ENCODE results near the gene WIPF1.

The WIPF1 gene

DNA sequence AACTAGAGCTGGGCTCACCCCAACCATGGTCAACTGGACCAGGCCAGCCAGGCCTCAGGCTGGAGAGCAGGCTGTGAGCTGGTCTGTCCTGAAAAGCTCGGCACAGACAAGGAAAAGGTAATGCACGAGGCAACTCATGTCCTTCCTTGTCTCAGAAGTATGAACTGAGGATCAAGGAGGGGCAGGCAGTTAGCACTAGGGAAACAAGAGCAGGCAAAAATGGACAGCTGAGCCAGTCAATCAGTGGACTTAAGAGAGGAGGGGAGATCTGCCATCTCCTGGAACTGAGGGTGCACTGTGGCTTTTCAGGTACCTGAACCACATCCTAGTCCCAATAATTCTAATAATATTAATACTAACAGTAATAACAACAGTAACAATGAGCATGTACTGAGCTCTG, 20.6 kb upstream of the WIPF1 start:
- no peak for DNase-seq

DNA sequence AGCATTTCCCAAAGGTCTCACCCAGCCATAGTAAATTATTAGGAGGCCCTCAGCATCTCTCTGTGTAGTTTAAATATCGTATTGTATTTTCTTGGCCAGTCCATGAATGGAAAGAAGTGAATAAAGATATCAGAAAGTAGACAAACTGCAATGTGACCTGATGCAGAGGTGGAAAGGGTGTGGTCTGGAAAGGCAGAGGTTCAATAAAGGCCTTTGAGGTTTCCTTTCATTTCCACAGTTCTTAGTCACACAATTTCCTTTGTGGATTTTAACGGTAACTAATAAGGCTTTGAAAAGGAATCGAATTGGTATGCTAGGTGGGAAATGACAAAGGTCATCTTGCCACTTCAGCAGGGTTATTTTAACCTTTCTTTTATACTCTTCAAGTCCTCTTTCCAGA, 20.1 kb upstream of the WIPF1 start:
- DNase-seq = no peak

DNA sequence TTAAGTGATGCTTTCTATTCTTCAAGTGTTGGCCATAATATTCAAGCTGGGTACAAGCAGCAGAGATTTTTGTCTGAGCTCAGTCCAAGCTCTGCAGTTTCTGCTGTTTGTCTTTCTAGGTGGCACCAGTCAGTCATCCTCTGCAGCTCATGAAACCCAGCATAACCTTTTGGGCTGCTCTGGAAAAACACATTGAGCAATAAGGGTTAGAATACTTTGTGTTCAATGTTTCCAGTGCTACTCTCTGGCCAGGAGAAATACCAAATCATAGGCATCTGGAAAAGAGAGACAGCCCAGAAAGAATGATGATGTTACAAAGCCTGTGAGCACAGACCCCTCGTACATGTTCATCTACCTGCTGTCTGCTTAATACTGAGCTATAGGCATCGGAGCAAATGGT, 19.5 kb upstream of the WIPF1 start:
- no peak for DNase-seq

DNA sequence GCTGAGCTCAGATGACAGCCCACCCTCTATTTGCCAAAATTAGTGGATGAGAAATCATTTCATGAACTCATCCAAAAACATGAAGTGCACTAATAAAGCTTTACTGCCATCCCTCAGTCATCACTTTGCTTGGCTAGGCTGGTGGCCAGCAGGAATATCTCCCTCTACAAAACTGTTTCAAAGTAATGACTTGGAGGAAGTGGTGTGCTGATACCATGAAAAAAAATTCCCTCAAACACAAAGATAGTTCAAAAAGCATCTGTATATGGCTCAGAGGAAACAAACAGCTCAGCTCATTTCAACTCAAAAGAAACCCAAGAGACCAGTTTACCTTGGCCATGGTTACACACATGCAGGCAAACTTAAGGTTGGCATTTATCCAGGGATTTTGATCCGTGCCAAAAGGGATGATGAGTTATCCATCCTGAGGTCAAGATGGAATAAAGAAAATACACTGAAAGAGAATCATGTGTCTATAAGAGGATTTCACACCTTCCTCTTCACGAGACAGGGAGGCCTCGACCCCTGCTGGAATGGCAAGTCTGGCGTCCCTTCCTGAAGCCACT, 18.4 kb upstream of the WIPF1 start:
- peak; percentile 20 for DNase-seq

DNA sequence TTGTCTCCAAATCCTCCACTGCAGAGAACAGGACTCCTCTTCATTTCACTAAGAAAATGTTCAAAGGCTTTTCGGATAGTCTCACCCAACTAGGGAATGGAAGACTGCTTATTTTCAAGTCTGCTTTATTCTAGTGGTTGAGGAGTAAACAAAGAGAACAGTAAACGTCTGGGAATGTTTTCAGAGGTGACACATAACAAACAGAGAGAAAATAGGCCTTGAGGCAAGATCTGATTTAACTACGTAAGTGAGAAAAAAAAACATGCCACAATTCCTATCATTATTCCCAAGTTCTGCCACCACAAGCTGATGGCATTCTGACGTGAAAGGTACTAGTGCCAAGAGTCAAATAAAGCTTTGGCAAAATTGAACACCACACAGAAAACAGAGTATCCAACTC, 16.7 kb upstream of the WIPF1 start:
- no peak for DNase-seq

DNA sequence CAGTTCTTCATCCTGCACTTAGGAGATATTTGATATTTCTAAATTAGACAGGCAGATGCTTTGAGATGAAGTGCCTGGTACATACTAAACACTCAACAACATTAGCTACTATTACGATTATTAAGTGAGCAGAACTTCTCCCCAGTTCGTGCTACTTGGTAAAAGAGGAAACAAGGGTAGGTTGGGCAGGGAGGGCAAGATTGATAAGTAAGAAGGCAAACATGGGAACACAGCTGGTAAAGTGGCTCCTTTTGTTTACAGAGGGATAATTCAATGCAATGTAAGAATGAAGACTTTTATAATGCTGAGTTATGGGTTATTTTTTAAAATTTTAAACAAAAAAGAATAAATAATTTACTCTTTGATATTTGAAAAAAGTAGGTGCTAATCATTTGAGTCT, 15.9 kb upstream of the WIPF1 start:
- no peak for DNase-seq

DNA sequence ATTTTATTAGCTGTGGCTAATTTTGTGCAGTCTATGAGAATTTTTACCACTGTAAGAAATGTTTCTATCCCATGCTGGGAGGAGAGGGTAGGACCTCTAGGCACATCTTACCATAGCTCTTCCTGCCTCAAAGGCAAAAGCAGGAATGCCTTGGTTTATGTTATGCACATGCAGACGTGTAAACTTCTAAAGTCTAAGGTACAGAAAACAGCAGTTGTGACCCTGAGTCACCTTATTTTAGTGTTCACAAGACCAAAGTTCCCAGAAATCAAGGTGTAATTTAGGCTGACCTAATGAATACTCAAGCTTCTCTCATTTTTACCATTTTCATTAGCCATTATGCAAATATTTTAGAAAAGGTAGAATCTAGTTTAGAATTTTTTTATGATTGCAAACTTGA, 15.4 kb upstream of the WIPF1 start:
- DNase-seq = no peak

DNA sequence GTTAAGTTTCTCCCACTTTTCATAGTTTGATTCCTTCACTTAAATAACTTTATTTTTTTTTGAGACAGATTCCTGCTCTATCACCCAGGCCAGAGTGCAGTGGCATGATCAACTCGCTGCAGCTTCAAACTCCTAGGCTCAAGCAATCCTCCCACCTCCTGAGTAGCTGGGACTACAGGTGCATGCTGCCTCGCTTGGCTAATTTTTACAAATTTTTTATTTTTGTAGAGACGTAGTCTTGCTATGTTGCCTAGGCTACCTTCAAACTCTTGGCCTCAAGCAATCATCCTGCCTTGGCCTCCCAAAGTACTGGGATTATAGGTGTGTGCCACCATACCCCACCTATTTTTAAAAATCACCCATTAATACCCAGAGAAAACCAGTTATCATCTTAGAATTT, 14.2 kb upstream of the WIPF1 start:
- no peak for DNase-seq

DNA sequence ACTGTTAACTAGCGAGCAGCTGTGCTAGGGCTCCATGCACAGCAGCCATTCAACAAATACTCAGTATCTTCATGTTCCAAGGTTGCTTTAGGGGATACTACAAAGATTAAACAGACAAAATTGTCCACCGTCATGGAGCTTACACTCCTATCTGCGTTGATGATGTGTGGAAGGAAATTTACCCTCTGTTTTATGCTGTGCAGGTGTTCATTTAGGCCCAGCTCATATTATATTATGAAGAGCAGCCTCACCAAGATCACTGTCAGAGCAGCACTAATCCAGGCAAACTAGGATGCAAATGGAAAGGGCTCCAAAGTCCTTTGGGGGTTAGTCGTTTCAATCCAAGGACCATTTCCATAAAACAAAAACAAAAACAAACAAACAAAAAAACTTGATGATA, 13.4 kb upstream of the WIPF1 start:
- no peak for DNase-seq

DNA sequence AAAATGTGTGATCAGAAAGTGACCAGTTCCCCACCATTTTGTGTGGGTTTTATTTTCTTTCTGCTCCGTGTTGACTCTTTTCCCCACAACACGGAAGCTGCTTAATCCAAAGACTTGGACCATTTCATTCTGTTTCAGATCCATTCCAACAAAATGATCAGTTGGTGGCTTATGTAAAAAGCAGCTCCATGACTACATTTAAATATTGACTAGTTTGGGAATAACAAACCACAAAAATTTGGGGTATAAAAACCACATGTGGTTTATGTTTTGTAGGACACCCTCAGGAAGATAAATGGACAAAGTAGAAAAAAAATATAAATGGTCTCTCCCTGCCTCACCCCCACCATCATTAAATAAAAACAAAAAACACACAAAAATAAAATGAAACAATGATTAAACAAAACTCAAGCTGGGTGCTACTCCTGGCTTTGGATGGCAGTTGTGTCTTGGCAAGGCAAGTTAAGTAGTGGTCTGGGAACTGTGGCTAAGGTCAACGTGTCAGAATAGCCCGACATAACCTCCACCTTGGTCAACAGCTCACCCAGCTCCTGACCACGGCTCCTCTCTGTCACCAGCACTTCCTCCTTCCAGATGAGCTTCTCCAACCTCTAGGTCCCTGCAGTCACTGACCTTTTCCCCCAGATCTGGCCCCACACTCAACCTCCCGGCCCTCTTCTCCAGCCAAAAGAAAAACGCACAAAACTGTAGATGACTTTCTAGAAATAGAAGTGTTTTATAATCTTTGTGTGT, 12.8 kb upstream of the WIPF1 start:
- no peak for DNase-seq

DNA sequence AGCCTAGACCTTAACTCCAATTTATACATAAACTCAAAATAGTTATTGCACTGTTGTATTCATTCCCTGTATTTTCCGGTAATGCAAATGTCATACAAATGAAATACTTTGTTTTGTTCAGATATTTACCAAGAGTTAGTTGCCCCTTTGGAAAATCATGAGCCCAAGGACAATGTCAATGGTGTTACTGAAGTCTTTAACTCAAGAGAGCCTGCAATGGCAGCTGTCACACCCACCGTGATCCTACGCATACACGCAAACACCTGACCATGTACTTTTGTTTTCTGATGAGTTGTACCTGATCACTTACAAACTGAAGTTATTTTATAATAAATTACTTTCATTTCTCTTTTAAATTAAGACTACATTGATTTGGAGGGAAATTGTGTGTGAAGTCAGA, 11.7 kb upstream of the WIPF1 start:
- DNase-seq = no peak

DNA sequence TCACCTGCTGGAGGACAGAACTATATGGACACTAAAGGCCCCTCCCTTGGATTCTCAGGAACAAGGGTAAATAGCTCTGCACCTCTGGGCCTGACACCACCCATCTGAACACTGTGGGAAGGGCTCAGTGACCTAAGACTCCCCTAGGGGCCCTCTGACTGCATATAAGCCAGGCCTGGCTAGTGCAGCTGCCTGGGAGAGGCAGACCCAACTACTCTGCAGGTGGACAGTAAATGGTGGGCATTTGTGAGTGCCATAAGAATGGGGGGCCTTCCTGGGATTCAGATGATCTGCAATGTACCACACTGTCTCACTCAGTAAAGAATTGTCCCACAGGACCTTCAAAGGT, 11.2 kb upstream of the WIPF1 start:
- DNase-seq = no peak

DNA sequence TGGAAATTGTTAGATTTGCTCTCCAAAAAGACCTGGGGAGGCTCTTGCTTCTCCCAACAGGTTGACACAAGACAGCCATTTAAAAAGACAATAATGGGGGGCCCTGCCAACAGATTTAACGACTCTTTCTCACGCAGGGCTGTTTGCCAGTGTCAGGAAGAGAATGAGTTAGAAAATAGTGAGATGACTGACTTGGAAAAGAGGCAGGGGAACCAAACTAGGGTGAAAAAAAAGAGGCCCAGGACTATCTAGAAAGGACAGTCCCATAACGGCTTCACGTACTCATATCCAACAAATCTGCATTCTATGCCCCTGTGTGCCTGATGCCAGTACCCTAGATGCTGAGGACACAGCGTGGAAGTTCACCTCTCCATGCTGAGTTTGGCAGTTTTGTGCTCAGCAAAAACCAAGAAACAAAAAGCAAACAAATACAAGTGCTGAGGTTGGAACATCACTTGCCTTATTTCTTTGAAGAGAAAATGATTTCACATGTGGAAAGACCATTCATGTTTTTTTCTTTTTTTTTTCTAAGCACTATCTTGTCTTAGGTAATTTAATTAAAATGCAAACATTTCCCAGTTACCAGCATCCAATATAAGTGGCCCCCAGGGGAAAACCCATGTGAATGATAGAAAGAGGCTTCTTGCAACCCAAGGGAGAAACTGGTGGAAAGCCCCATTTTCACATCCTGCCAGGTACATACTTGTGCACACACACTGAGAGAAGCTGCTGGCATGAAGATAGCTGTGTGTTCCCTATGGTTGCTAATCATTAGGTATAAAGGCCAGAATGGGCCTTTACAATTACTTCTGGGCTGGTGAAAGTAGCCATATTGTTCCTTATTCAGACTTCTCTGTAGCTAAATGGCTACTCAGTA, 10.6 kb upstream of the WIPF1 start:
- DNase-seq = no peak

DNA sequence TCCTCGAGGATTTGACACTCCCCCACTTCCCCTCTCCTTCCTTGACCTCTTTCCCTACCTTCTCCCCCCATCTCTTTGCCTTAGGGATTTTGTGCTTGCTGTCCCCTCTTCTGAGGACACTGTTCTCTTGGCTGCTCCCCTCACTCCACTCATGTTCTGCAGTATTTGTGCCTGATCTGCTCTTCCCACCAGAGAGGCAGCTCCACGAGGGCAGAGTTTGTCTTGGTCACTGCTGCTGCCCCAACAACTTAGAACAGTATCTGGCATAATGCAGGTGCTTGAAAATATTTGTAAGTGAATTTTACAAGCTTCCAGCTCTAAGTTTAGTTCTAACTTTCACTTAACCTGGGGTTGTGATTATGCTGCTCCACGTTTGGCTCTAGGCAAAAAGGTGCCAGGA, 10.0 kb upstream of the WIPF1 start:
- no peak for DNase-seq

DNA sequence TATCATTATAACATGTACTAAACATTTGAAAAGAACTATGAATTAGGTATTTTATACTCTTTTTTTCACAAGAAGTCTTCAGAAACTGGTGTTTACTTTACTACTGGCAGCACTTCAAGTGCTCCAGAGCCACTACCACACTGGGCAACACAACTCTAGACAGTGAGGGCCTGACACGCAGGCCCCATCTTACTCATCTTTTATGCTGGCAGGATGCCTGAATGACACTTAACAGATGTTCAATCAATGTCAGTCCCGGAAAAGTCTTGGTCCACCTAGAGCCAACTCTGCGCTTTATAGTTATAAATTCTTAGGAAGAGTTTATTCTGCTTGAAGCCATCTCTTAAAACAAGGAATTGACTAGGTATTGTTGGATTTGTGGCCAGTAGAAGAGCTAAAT, 8.7 kb upstream of the WIPF1 start:
- no peak for DNase-seq

DNA sequence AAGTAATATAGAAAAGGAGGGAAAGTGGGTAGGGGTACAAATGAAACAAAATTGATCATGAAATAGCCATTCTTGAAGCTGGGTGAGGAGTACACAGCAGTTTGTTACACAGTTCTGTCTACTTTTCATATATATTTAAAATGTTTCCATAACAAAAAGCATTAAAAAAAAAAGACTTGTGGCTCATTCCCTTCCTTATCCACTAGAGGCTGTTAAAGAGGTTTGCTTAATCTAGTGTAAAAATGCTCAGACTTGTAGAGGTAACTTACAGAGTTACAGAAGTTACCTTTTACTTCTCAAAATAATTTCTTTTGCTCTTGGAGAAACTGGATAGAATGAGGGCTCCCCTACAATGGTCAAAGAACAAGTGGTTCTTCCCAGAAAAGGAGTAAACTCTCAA, 8.1 kb upstream of the WIPF1 start:
- DNase-seq = no peak

DNA sequence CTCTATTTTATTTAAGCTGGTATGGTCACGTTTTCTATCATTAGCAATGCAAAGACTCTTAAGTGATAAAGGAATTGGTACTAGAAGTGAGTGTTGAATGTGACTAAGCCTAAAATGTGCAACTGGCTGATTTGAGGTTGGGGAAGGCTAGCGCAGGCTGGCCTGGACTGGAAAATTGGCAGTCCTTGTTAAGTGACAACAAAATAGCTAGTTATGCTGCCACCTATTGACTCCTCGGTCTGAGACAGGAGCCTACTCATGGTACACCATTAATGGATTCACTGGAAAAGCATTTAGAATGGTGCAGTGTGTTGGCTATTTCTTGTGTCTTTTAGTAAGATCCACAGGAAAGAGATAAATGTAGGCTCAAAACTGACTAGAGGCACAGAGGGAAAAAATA, 5.7 kb upstream of the WIPF1 start:
- no peak for DNase-seq

DNA sequence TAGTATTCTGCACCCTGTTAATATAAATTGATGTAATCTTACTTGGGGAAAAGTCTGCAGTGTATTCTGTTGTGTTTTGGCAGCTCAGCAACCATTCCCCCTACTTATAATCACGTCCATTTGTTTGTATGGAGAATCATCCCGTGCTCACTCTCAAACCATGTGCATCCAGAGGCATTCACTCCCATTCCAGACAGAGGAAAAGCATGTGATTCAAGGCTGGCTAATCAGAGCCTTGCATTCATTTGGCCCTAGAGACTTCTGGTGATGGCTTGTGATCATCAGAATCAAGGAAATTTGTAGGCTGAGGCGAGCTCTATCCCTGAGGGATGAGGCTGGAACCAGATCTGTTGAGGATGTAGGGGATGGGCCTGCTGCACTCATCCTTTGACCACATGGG, 5.1 kb upstream of the WIPF1 start:
- no peak for DNase-seq

DNA sequence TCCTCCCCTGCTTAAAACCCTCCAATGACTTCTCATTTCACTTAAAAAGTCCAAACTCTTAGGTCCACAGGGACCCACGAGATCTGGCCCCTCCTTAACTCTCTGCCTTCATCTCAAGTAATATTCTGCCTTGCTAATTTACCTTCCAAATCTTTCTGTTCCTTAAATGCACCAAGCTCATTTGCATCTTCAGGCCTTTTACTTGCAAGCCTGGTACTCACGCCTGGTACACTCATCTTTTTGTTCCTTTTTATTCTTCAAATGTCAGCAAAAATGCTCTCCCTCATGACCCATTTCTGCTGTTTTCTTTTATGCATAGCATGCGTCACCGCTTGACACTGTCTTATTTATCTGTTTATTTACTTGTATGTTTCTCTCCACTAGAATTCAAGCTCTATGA, 2.7 kb upstream of the WIPF1 start:
- DNase-seq = no peak

DNA sequence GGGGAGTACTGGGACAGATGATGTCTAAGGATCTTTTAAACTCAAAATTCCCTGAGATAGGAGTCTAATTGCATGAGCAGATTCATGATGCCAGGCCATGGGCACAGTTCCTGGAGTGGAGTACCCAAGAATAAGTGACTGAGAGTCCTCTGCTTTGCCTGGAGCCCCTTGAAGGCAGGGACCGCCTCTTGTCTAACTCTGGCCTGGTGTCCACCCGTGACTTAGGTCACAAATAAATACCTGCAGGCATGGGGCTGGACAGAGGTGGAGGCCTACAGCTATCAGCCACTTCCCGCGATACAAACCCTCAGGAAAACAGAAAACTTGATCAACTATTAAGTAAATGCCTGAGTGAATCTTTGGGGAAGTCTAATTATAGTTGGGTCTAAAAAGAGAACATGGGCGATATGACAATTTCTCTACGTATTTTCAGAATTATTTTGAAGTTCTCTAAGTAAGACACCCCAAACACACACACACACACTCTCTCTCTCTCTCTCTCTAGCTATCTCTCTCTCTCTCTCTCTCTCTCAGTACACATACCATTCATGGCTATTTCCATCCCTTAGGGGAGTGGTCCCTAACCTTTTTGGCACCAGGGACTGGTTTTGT, 1.8 kb upstream of the WIPF1 start:
- DNase-seq = no peak

DNA sequence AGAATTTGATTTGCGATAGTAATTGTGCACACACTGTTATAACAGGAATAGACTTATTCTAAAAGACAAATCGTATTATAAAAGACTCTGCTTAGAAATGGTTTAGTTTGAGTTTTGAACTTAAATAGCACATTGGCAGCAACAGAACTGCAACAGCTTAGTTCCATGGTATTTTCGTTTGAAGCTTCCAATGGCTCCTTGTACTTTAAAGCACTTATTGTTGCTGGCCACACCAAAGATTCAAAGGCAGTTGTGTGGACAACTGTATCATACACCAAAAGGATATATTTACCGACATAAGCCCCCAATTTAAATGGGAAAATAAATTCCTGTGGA, 627 bp downstream of the WIPF1 start:
- DNase-seq = no peak

DNA sequence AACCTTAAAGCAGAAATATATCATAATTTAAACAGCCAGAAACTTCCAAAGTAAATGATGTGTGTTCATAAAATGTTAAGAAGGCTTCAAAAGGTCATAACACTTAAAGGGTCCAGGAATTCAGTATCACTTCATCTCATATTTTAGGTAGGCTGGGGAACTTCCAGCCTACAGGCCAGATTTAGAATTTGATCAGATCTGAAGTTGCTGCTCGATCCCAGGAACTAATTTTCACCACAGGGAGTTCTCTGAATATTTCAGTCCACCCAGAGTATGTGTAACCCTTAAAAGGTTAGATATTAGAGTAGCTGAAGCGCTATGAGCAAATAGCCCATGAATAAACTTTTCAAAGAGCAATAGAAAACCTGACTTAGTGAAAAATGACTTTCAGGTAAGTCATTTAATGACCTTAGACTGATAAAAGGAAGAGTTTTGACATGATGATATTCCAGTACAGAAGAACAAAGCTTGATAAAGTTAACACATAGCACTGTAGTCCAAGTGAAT, 1.7 kb downstream of the WIPF1 start:
- DNase-seq = no peak

DNA sequence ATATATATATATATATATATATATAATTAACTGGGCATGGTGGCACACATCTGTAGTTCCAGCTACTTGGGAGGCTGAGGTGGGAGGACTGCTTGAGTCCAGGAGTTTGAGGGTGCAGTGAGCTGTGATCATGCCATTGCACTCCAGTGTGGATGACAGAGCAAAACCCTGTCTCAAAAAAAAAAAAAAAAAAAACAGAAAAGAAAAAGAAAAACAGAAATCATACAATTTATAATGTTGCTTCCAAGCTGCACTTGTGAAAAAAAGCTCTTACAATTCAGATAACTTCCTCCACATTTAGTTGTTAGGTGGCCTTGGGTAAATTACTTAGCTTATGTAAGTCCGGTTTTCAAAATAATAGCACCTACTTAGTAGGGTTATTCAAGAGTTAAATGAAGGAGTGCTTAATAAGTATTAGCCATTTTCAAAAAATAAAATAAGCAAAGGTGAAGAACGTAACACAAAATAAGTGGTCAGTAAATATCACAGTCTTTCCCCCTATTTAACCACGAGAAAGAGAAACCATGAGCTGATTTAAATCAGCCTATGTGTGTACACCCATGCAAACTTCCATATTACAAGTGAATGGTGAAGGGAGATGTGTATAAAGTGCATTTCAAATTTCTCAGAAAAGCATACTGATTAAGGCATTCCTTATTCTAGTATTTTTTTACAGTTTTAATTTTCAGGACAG, 2.3 kb downstream of the WIPF1 start:
- DNase-seq = no peak
